GM19043 (cell line): ENCODE results near the gene CCNY.
A peak's percentile ranks its signal among the peaks of the same experiment; 100 is the strongest.

Experiments
- ATAC-seq: cut with Tn5 transposase; IDR thresholded peaks from one replicate; pipeline ENCODE4 v1.9.1; 2021; ENCODE audit warnings: low read depth; ENCODE audit not compliant: unreplicated experiment

The CCNY gene

GRCh38 chr10:35467186-35467585, 130.9 kb downstream of the CCNY start:
- ATAC-seq: no peak

DNA sequence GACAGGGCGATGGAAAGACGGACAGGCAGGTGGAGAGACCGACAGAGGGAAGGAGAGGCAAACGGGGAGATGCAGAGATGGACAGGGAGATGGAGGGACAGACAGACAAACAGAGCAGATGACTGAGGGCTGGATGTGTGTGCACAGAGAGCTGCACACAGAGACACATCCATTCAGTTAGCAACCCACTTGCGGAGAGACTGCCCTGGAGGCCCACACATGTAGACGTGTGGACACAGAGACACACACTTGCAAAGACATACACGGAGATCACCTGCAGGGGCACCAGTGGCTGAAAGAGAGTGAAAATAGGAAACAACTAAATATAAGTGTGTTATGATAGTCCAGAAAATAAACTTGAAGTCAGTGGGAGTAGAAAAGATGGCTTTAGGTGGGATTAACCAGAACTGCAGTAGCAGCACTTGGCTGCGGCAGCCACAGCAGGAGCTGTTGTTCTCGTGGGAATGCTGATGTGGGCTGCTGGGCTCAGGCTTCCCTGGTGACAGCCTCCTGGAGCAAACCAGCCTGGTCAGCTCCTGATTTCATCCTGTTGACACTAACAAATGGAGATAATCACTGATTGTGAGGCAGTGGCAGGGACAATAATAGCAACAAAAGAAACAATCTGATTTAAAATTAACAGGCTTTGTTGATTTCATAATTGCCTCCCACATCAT, 134.1 kb downstream of the CCNY start:
- no peak for ATAC-seq

DNA sequence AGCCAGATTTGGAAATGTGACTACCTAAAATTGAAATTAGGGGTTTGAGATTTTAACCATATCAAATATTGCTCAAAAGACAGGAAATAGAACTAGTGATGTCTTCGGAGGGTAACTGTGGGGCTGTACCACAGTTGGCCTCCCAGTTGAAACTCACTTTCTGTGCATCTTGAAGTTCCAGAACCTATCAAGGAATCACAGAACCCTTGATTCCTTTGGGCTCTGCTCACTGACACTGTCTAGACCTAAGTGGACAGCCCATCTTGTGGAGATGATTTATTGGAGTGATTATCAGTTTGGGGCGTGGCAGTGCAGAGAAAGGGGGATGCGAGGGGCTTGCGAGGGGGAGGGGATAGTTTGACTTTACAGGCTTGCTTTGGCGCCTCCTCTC, 134.6 kb downstream of the CCNY start:
- ATAC-seq: no peak

GRCh38 chr10:35471435-35471834, 135.1 kb downstream of the CCNY start:
- no peak for ATAC-seq

DNA sequence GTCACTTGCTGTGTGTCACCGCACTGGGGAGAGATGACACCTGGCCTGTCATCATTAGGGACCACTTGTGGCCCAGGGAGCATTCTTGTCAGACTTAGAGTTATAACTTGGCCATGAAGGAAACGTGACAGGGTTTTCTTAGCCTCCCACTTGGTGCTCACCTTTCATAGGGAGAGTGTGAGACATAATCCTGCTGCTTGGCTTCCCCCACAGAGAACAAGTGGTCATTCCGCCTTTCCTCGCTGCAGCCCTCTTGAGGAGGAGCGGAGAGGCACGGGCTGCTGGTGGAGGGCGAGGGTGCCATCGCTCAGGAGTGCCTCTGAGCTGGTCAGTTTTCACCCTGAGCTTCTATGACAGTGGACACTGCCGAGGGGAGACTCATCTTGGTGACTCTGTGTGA, 143.8 kb downstream of the CCNY start:
- ATAC-seq: no peak

DNA sequence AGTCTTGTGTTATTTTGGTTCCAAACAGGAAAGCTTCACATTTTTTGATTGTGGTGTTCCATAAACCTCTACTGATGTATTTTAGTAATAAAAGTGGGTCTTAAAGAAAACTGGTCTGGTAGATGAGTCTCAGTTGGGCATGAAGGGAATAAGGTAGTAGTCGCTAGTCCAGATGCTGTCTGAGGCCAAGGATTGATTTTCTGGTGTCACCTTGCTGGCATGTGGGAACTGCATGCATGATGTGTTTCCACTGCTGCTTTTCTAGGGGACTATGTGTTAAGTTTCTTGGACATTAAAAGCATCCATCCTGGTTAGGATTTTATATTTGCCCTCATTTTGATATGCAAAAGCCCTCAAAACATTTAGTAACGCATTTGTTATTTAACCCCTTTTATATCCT, 145.1 kb downstream of the CCNY start:
- ATAC-seq: no peak

DNA sequence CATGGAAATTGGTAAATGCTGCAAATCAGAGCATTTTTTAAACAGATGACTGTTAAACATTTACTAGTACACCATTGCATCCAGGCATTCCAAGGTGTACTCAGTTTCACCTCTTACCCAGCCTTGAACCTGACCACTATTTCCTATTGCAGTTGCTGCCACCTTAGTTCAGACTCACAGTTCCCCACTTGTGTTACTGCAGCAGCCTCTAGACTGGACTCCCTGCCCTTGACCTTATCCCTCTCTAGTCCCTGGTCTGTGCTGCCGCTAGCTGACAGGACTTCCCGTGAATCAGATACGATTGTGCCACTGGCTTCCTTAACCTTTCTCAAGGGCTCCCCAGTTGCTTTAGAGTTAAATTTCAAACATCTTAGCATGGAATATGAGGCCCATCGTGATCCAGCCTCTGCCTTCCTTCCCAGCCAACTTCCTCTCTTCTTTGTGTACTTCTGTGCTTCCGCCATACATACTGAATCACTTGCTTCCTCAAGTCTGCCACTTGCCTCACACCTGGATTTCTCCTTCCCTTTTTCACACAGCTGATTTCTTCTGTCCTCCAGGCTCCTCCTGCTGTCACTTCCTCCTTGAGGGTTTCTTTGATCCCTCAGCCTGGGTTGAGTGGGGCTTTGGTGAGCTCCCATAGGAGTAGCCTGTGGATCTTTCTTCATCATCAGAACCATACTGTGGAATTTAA, 150.1 kb downstream of the CCNY start:
- ATAC-seq: no peak

- ATAC-seq: no peak
Measured at GRCh38 chr10:35487336-35488034, 151.2 kb downstream of the CCNY start.

DNA sequence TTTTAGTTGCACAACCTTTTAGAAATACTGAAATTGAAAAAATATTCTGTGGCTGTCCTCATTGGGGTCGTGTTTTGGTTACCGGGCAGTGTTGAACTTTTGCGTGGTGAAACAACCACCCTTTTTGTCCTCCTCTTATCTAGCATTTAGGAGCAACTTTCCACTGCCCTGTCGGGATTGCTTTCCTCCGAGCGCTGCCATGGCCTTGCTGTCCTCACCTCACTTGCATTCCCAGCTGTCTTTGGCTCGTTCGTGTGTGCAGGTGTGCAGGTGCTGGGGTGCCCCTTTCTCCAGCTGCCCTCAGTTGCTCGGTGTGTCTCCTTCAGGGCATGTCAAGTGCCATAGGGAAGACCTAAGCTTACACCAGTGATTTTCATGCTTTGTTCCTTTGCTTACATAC, 151.9 kb downstream of the CCNY start:
- ATAC-seq: no peak

GRCh38 chr10:35492386-35493195, 156.3 kb downstream of the CCNY start:
- ATAC-seq: no peak

- no peak for ATAC-seq
Measured at GRCh38 chr10:35493196-35494118, 157.1 kb downstream of the CCNY start.

- peak; percentile 64 for ATAC-seq
Measured at GRCh38 chr10:35495521-35496119, 159.3 kb downstream of the CCNY start.

- no peak for ATAC-seq
Measured at GRCh38 chr10:35497909-35498308, 161.6 kb downstream of the CCNY start.

DNA sequence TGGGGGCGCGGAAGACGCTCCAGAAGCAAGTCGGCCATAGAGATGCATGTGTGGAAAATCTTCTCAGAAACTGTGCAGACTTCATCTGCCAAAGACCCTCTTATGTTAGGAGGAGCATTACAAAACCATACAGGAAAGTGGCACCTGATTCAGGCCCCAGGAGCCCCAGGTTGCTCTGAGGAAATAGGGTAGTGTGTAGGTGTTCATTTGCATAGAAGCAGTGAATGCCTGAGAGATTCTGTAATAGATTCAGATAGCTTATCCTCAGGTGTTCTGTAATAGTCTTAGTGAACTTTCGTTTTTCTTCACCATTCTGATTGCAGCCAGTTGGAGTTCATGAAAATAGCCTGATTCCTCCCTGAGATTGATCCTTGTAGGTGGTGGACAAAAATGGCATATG, 162.4 kb downstream of the CCNY start:
- peak; percentile 54 for ATAC-seq

DNA sequence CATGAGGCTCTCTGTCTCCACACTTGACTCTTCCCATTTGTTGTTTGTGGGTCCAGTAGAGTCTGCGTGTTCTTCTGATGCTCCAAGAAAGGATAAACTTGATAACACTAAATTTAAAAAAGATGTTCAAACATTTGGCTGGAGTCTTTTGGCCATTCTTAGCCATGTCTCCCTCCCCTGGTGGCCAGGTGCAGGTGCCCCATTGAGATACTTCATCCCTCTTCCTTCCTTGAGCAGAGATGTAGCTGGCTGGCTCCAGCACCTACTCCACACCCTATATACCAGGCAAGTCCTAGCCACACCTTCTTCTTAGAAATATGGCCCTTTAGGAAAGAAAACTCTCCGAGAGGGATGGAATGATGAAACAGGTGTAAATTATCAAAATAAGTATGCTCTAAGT, 165.6 kb downstream of the CCNY start:
- ATAC-seq: no peak

DNA sequence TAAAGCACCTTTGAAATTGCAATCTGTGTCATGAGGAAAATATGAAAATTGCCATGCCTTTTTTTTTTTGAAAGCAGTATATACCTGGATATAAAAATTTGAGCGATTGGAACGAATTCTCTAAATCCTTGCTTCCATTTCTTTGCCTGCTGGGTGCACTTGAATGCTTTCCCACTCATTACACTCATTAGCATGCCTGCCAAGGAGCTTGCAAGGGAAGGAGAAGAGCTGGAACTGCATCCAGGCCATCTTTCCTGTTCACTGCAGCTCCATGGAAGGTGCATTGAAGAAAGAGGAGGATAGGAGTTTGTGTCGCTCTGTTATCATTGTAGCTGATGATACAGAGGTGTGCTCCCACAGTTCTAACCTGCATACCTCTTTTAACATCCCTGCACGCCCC, 166.4 kb downstream of the CCNY start:
- ATAC-seq: no peak

- no peak for ATAC-seq
Measured at GRCh38 chr10:35503578-35503977, 167.3 kb downstream of the CCNY start.

DNA sequence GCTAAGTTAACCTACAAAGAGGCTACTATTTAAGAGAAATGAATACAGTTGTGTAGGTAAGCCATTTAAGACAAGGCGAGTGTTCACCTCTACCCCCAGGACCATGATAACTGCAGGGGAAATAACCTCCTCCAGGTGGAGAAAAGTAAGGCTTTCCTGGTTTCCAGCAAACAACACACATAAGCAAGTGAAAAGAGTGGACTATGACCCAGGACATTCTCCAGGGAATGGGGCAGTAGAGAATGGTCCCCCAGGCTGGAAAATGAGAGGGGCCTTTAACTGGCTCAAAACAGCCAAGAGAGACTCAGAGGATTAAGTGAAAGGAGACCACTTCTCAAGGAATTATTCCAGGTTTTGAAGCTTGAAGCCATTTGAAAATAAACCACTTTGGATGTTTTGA, 167.8 kb downstream of the CCNY start:
- no peak for ATAC-seq

DNA sequence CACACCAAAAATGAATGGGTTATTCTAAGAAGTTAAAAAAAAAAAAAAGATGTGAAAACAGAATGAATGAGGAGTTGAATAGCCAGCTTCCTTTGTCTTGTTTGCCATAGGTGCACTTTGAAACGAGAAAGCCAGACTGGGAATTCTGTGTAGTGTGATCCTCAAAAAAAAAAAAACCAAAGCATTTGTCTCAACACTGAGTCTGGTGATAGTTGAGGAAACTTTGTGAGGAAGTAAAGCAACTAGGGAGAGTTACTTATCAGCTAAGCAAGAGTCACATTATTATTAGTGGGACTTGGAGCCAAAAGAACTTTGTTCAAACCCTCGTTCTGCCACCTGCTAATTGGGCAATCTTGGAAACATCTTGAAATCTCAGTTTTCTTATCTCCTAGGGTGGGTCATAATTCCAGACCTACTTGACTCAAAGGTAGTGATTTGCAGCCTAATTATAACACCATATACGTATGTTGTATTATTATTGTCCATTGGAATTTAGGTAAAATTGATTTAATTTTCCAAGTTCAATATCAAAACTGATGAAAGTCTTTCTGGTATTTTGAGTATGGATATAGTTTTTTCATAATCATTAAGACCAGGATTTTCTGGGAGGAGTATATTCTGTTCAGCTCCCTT, 169.0 kb downstream of the CCNY start:
- ATAC-seq: no peak
